Measurements from ENCODE around the gene HRH2. TPM values are rescaled to one million over a fixed set of nuclear protein-coding genes. Genes with fewer than 3 reads are reported as not detected.
"Not testable (repeated sequence)": the region's sequence is repeated elsewhere in the genome, so short reads cannot be mapped to it uniquely, and the experiment has no call there.

Gene HRH2
- total and polyA plus RNA-seq, 3 donors from 2014 or later = 0.47 to 1.4 (median 1.3) TPM

DNA sequence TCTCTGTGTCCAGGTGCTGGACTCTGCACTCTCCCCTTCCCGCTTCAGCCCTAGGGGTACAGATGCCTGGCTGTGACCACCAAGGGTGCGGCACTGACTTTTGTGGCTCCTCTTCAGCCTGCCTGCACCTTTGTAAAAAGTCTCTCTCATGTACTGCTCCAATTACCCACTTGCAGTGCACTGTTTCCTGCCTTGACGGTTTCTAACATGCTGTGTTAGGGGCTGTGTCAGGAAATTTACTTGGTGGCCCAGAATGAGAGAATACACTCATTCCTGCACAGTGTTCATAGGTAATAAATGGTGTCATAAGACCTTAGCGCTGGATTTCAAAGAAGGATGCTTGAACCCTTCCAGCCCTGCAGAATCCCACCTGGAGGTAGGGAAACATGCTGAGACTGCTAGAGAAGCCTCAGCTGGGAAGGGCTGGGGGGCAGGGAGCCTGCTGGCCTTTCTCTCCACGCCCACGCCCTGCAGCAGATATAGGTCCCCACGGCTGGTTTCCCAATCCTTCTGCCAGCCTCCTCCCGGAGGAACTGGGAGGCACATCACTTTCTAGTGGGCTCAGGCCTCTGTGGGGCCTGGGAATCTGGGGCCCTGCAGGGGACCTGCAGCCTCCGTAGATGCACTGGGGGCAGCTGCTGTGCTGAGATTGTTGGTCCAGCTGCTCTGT is 17.6 kb upstream of the HRH2 start:
- no peaks in the 10 kb centered on the region for H3K9me3 ChIP-seq
- 56 to 62% methylated on average over 6 to 9 of the region's 9 CpGs for WGBS, 2 donors
- no peak overlapping the region for H3K4me3 ChIP-seq
- no peaks in the 10 kb centered on the region for H3K36me3 ChIP-seq (ENCODE audit: low read depth, missing control alignments)
- TF ChIP-seq CTCF (IDR thresholded peaks at IDR 0.05) = no peak
- TF ChIP-seq POLR2A (IDR thresholded peaks at IDR 0.05) = no peak
- no peaks in the 10 kb centered on the region for H3K4me1 ChIP-seq
- intact Hi-C loops (cut with DNase I; ENCODE audit: low total_unique reads) = no loop called here
- H3K27ac ChIP-seq = no peak overlapping the region
- DNase-seq = no peak
- no peaks in the 10 kb centered on the region for H3K27me3 ChIP-seq

DNA sequence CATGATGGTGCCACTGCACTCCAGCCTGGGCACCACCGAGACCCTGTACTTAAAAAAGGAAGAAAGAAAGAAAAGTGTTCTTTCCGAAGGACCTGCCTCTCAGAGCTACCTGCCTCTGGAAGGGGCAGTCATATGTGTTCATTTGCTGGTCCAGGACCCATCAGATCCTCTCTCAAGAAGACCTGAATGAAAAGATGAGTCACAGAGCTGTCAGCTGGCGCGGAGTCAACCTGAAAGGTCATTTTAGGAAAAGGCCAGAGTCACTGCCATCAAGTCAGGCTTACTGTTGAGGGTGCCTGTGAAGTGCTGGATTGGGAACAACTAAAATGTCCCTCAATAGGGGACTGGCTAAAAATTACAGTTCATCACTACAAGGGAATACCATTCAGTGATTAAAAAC is 14.9 kb upstream of the HRH2 start:
- H3K36me3 ChIP-seq (ENCODE audit: low read depth, missing control alignments) = no peaks in the 10 kb centered on the region
- no peak overlapping the region for H3K4me3 ChIP-seq
- no peak overlapping the region for H3K27ac ChIP-seq
- intact Hi-C loops (cut with DNase I; ENCODE audit: low total_unique reads) = no loop called here
- no peaks in the 10 kb centered on the region for H3K9me3 ChIP-seq
- DNase-seq = no peak
- no peaks in the 10 kb centered on the region for H3K27me3 ChIP-seq
- TF ChIP-seq POLR2A (IDR thresholded peaks at IDR 0.05) = no peak
- no peak for TF ChIP-seq CTCF (IDR thresholded peaks at IDR 0.05)
- 92 to 94% methylated on average over 4 of the region's 4 CpGs for WGBS, 2 donors
- no peaks in the 10 kb centered on the region for H3K4me1 ChIP-seq

- Histone ChIP-seq H3K27ac (no peak overlapping the region), H3K9me3 (no peaks in the 10 kb centered on the region), H3K4me3 (no peak overlapping the region), H3K27me3 (no peaks in the 10 kb centered on the region), H3K4me1 (no peaks in the 10 kb centered on the region), H3K36me3 (ENCODE audit: low read depth, missing control alignments) (no peaks in the 10 kb centered on the region)
- intact Hi-C loops (cut with DNase I; ENCODE audit: low total_unique reads) = no loop called here
- DNase-seq = no peak
- TF ChIP-seq CTCF (IDR thresholded peaks at IDR 0.05) = no peak
- TF ChIP-seq POLR2A (IDR thresholded peaks at IDR 0.05) = no peak
- WGBS, 2 donors = 84 to 95% methylated on average over 3 of the region's 3 CpGs
Observed at GRCh38 chr5:175646251-175646650, 11.6 kb upstream of the HRH2 start.

- TF ChIP-seq POLR2A (IDR thresholded peaks at IDR 0.05) (no peak), CTCF (IDR thresholded peaks at IDR 0.05) (no peak)
- Histone ChIP-seq H3K27ac (no peak overlapping the region), H3K4me3 (no peak overlapping the region), H3K36me3 (ENCODE audit: low read depth, missing control alignments) (no peaks in the 10 kb centered on the region), H3K4me1 (no peaks in the 10 kb centered on the region), H3K9me3 (no peaks in the 10 kb centered on the region), H3K27me3 (no peaks in the 10 kb centered on the region)
- WGBS, 2 donors = 93 to 100% methylated on average over 1 of the region's 1 CpG
- no peak for DNase-seq
- intact Hi-C loops (cut with DNase I; ENCODE audit: low total_unique reads) = no loop called here
Observed at GRCh38 chr5:175649967-175650366, 7.9 kb upstream of the HRH2 start.

DNA sequence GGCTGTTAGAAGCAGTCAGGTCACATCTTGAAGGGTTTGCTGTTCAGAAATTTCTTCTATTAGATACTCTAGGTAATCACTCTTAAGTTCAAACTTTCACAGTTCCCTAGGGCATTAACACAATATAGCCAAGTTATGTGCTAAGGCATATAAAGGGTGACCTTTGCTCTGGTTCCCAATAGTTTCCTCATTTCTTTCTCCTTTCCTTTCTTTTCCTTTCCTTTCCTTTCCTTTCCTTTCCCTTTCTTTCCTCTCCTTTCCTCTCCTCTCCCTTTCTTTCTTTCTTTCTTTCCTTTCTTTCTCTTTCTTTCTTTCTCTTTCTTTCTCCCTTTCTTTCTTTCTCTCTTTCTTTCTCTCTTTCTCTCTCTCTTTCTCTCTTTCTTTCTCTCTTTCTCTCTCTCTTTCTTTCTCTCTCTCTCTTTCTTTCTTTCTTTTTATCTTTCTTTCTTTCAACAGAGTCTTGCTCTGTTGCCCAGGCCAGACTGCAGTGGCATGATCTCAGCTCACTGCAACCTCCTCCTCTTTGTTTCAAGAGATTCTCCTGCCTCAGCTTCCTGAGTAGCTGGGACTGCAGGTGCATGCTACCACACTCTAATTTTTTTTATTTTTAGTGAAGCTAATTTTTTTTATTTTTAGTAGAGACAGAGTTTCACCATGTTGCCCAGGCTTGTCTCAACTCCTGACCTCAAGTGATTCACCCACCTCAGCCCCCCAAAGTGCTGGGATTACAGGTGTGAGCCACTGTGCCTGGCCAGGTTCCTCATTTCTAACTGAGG is 7.3 kb upstream of the HRH2 start:
- intact Hi-C loops (cut with DNase I; ENCODE audit: low total_unique reads); H3K27me3 ChIP-seq; H3K4me1 ChIP-seq; H3K36me3 ChIP-seq (ENCODE audit: low read depth, missing control alignments); DNase-seq; H3K4me3 ChIP-seq; H3K9me3 ChIP-seq; H3K27ac ChIP-seq: not testable (repeated sequence)
